ENCODE data around the gene PITPNC1. TPM values are rescaled to one million over a fixed set of nuclear protein-coding genes. Genes with fewer than 3 reads are reported as not detected.
A peak's percentile ranks its signal among the peaks of the same experiment; 100 is the strongest.
"Not testable (repeated sequence)": the region's sequence is repeated elsewhere in the genome, so short reads cannot be mapped to it uniquely, and the experiment has no call there.

The PITPNC1 gene
- polyA plus RNA-seq (2013), result 17.5 and 17.8 TPM in 2 replicates

DNA sequence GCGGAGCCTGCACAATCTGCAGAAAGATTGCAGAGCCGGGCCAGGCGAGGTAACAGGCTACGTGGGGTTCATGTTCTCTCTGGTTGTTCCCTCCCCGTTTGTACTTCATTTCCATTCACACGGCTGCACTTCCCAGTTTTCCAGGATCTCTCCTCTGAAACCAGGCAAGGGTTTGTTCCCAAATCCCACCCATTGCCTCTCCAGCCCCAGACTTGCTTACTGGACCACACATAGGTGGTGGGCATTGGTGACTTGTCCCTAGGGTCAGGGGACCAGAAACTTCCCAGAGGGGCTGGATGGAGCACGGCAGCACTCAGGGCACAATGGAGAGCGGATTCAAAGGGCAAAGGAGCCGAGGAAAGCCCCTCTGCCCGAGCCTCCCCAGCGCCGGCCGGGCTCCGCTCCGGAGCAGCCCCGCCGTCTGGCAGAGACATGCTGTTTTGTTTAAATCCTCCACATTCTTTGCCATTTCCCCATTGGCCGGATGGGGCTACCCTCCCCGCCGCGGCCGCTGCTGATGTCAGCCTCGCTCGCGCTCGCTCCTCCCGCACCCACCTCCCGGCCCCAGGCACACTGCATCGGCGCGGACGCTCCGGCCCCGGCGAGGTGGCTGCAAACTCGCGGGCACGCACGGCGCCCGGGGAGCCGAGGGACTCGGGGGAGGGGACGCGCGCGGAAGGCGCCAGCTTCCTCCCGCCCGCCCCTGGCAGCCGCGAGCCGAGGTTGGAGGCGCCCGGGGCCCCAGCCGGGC, at the start of gene PITPNC1:
PITPNC1 (plus strand) TSS at position 545 of the 751 bp plus-strand sequence.
- Histone ChIP-seq H2AK5ac (ENCODE audit: low read length) (no peak within 1 kb of the TSS), H4K91ac (ENCODE audit: low read depth, low read length) (peak within 1 kb of the TSS; percentile 95), H2BK5ac (ENCODE audit: low read depth, low read length, poor library complexity) (peak within 1 kb of the TSS; percentile 50), H4K12ac (ENCODE audit: low read depth, low read length) (peak within 1 kb of the TSS; percentile 91), H3K79me1 (ENCODE audit: low read length) (peaks cover 13% of the 10 kb centered on the region), H3K36me3 (ENCODE audit: control insufficient read depth in 1 of 2, insufficient read depth in 2 of 2, low read length in 2 of 2) (no peaks in the 10 kb centered on the region), H3K18ac (ENCODE audit: low read length) (peak within 1 kb of the TSS; percentile 63), H3K23ac (ENCODE audit: low read length) (no peak within 1 kb of the TSS), H3K4me2 (ENCODE audit: low read length) (peak within 1 kb of the TSS; percentile 97), H3K79me2 (ENCODE audit: control insufficient read depth, insufficient read depth, low read length, poor library complexity) (peaks cover 8% of the 10 kb centered on the region), H2AFZ (ENCODE audit: insufficient read depth, low read length, poor library complexity) (peak within 1 kb of the TSS; percentile 93), H3K4me1 (ENCODE audit: control insufficient read depth in 1 of 2, insufficient read depth in 2 of 2, low read length in 2 of 2) (peaks cover 5 to 9% of the 10 kb centered on the region in 2 experiments), H2BK12ac (ENCODE audit: low read length) (no peak within 1 kb of the TSS), H3K4me3 (ENCODE audit: low read depth, low read length) (peak within 1 kb of the TSS; percentile 78), H4K8ac (ENCODE audit: low read depth, low read length) (peak within 1 kb of the TSS; percentile 70), H3K4ac (ENCODE audit: low read depth, low read length) (peak within 1 kb of the TSS; percentile 9), H3K14ac (ENCODE audit: low read length) (peak within 1 kb of the TSS; percentile 68), H3K9me3 (ENCODE audit: insufficient read depth, low read depth, low read length) (no peaks in the 10 kb centered on the region), H3K27me3 (ENCODE audit: insufficient read depth, low read length) (no peaks in the 10 kb centered on the region), H2BK120ac (ENCODE audit: insufficient read depth, low read length, poor library complexity) (peak within 1 kb of the TSS; percentile 28), H3K27ac (ENCODE audit: low read depth, low read length) (peak within 1 kb of the TSS; percentile 59), H3K9ac (ENCODE audit: low read length) (peak within 1 kb of the TSS; percentile 65)
- no CpG with 5 or more reads among the region's 56 CpGs for WGBS (ENCODE audit: extremely low coverage, insufficient coverage, insufficient read length)
- DNase-seq, result peak; percentile 77 to 84

DNA sequence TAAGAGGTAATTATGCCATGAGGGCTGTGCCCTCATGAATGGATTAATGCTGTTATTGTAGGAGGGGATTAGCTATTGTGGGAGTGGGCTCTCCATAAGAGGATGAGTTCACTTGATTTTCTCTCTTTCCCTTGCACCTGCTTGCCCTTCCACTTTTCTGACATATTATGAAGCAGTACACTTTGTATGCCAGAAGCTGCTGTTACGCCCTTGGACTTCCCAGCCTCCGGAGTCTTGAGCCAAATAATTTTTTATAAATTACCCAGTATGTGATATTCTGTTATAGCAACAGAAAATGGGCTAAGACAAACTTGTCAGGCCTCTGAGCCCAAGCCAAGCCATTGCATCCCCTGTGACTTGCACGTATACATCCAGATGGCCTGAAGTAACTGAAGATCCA, 49.1 kb upstream of the PITPNC1 start:
- Histone ChIP-seq H3K9me3 (ENCODE audit: insufficient read depth, low read depth, low read length) (no peaks in the 10 kb centered on the region), H3K23ac (ENCODE audit: low read length) (no peak overlapping the region), H4K12ac (ENCODE audit: low read depth, low read length) (no peak overlapping the region), H3K79me1 (ENCODE audit: low read length) (no peaks in the 10 kb centered on the region), H3K79me2 (ENCODE audit: control insufficient read depth, insufficient read depth, low read length, poor library complexity) (no peaks in the 10 kb centered on the region), H3K36me3 (ENCODE audit: control insufficient read depth in 1 of 2, insufficient read depth in 2 of 2, low read length in 2 of 2) (no peaks in the 10 kb centered on the region), H4K91ac (ENCODE audit: low read depth, low read length) (no peak overlapping the region), H2BK5ac (ENCODE audit: low read depth, low read length, poor library complexity) (no peak overlapping the region), H3K27ac (ENCODE audit: low read depth, low read length) (no peak overlapping the region), H3K4me3 (ENCODE audit: low read depth, low read length) (no peak overlapping the region), H2BK12ac (ENCODE audit: low read length) (no peak overlapping the region), H2AFZ (ENCODE audit: insufficient read depth, low read length, poor library complexity) (no peak overlapping the region), H3K4ac (ENCODE audit: low read depth, low read length) (no peak overlapping the region), H3K14ac (ENCODE audit: low read length) (no peak overlapping the region), H3K18ac (ENCODE audit: low read length) (no peak overlapping the region), H3K9ac (ENCODE audit: low read length) (no peak overlapping the region), H3K4me2 (ENCODE audit: low read length) (no peak overlapping the region), H4K8ac (ENCODE audit: low read depth, low read length) (no peak overlapping the region), H3K4me1 (ENCODE audit: control insufficient read depth in 1 of 2, insufficient read depth in 2 of 2, low read length in 2 of 2) (no peaks in the 10 kb centered on the region), H2BK120ac (ENCODE audit: insufficient read depth, low read length, poor library complexity) (no peak overlapping the region), H3K27me3 (ENCODE audit: insufficient read depth, low read length) (no peaks in the 10 kb centered on the region), H2AK5ac (ENCODE audit: low read length) (no peak overlapping the region)
- WGBS (ENCODE audit: extremely low coverage, insufficient coverage, insufficient read length), result no CpG with 5 or more reads among the region's 3 CpGs
- DNase-seq, result no peak

DNA sequence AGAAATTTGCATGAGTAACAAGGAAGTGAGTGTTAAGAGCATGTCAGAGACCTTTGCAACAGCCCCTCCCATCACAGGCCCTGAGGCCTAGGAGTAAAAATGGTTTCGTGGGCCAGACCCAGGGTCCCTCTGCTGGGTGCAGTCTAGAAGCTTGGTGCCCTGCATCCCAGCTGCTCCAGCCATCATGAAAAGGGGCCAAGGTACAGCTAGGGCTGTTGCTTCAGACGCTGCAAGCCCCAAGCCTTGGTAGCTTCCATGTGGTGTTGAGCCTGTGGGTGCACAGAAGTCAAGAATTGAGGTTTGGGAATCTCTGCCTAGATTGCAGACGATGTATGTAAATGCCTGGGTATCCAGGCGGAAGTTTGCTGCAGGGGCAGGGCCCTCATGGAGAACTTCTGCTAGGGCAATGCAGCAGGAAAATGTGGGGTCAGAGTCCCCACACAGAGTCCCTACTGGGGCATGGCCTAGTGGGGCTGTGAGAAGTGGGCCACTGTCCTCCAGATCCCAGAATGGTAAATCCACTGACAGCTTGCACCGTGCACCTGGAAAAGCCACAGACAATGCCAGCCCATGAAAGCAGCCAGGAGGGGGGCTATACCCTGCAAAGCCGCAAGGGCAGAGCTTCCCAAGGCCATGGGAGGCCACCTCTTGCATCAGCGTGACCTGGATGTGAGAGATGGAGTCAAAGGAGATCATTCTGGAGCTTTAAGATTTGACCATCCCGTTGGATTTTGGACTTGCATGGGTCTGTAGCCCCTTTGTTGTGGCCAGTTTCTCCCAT, 45.5 kb upstream of the PITPNC1 start:
- H3K27me3 ChIP-seq (ENCODE audit: insufficient read depth, low read length); H2AK5ac ChIP-seq (ENCODE audit: low read length); H3K9me3 ChIP-seq (ENCODE audit: insufficient read depth, low read depth, low read length); H2BK120ac ChIP-seq (ENCODE audit: insufficient read depth, low read length, poor library complexity); H3K79me1 ChIP-seq (ENCODE audit: low read length); H3K79me2 ChIP-seq (ENCODE audit: control insufficient read depth, insufficient read depth, low read length, poor library complexity); DNase-seq; H3K4me2 ChIP-seq (ENCODE audit: low read length); H3K18ac ChIP-seq (ENCODE audit: low read length); H3K4ac ChIP-seq (ENCODE audit: low read depth, low read length); H3K23ac ChIP-seq (ENCODE audit: low read length); H3K27ac ChIP-seq (ENCODE audit: low read depth, low read length); H3K4me3 ChIP-seq (ENCODE audit: low read depth, low read length); H3K4me1 ChIP-seq (ENCODE audit: control insufficient read depth in 1 of 2, insufficient read depth in 2 of 2, low read length in 2 of 2); H3K14ac ChIP-seq (ENCODE audit: low read length); H4K8ac ChIP-seq (ENCODE audit: low read depth, low read length); H2BK12ac ChIP-seq (ENCODE audit: low read length); H3K9ac ChIP-seq (ENCODE audit: low read length); H4K91ac ChIP-seq (ENCODE audit: low read depth, low read length); H3K36me3 ChIP-seq (ENCODE audit: control insufficient read depth in 1 of 2, insufficient read depth in 2 of 2, low read length in 2 of 2); H2AFZ ChIP-seq (ENCODE audit: insufficient read depth, low read length, poor library complexity); H4K12ac ChIP-seq (ENCODE audit: low read depth, low read length); H2BK5ac ChIP-seq (ENCODE audit: low read depth, low read length, poor library complexity): not testable (repeated sequence)
- no CpG with 5 or more reads among the region's 8 CpGs for WGBS (ENCODE audit: extremely low coverage, insufficient coverage, insufficient read length)

DNA sequence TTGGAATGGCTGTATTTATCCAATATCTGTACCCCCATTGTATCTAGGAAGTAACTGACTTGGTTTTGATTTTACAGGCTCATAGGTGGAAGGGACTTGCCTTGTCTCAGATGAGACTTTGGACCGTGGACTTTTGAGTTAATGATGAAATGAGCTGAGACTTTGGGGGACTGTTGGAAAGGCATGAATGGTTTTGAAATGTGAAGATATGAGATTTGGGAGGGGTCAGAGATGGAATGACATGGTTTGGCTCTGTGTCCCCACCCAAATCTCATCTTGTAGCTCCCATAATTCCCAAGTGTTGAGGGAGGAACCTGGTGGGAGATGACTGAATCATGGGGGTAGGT, 44.9 kb upstream of the PITPNC1 start:
- H3K4me1 ChIP-seq (ENCODE audit: control insufficient read depth in 1 of 2, insufficient read depth in 2 of 2, low read length in 2 of 2); H3K18ac ChIP-seq (ENCODE audit: low read length); H4K91ac ChIP-seq (ENCODE audit: low read depth, low read length); H3K79me1 ChIP-seq (ENCODE audit: low read length); H4K8ac ChIP-seq (ENCODE audit: low read depth, low read length); H3K27me3 ChIP-seq (ENCODE audit: insufficient read depth, low read length); DNase-seq; H3K4ac ChIP-seq (ENCODE audit: low read depth, low read length); H2BK5ac ChIP-seq (ENCODE audit: low read depth, low read length, poor library complexity); H3K27ac ChIP-seq (ENCODE audit: low read depth, low read length); H3K4me3 ChIP-seq (ENCODE audit: low read depth, low read length); H4K12ac ChIP-seq (ENCODE audit: low read depth, low read length); H3K23ac ChIP-seq (ENCODE audit: low read length); H3K14ac ChIP-seq (ENCODE audit: low read length); H2BK120ac ChIP-seq (ENCODE audit: insufficient read depth, low read length, poor library complexity); H3K4me2 ChIP-seq (ENCODE audit: low read length); H3K36me3 ChIP-seq (ENCODE audit: control insufficient read depth in 1 of 2, insufficient read depth in 2 of 2, low read length in 2 of 2); H2BK12ac ChIP-seq (ENCODE audit: low read length); H2AFZ ChIP-seq (ENCODE audit: insufficient read depth, low read length, poor library complexity); H3K79me2 ChIP-seq (ENCODE audit: control insufficient read depth, insufficient read depth, low read length, poor library complexity); H3K9ac ChIP-seq (ENCODE audit: low read length); H3K9me3 ChIP-seq (ENCODE audit: insufficient read depth, low read depth, low read length); H2AK5ac ChIP-seq (ENCODE audit: low read length): not testable (repeated sequence)
- WGBS (ENCODE audit: extremely low coverage, insufficient coverage, insufficient read length), result no CpG with 5 or more reads among the region's 1 CpG
